ENCODE measurements around the gene NOL11. TPM values are rescaled to one million over a fixed set of nuclear protein-coding genes. Genes with fewer than 3 reads are reported as not detected.

NOL11 gene
- total and polyA plus RNA-seq, 2 experiments from 2014 or later: 30.3 to 37.2 TPM

GRCh38 chr17:67676305-67676704 is 41.4 kb upstream of the NOL11 start:
- Histone ChIP-seq H3K4me1 (ENCODE audit: insufficient read depth) (no peaks in the 10 kb centered on the region), H4K20me1 (ENCODE audit: insufficient read depth) (no peaks in the 10 kb centered on the region), H3K4me3 (no peak overlapping the region), H3K4me2 (ENCODE audit: unreplicated experiment) (no peak overlapping the region), H3K27ac (no peak overlapping the region), H3K9ac (no peak overlapping the region), H2AFZ (no peak overlapping the region), H3K36me3 (ENCODE audit: low read depth) (no peaks in the 10 kb centered on the region), H3K9me2 (ENCODE audit: insufficient read depth) (no peaks in the 10 kb centered on the region), H3K9me3 (ENCODE audit: low read depth) (no peaks in the 10 kb centered on the region), H3F3A (ENCODE audit: insufficient read depth) (no peaks in the 10 kb centered on the region), H3K27me3 (replicated peaks; ENCODE audit: insufficient read depth) (no peaks in the 10 kb centered on the region), H3K79me2 (ENCODE audit: insufficient read depth) (no peaks in the 10 kb centered on the region)
- no peak for TF ChIP-seq EZH2 (IDR thresholded peaks at IDR 0.05; ENCODE audit: insufficient read depth, poor library complexity, severe bottlenecking)
- TF ChIP-seq EZH2phosphoT487 (IDR thresholded peaks at IDR 0.05; ENCODE audit: insufficient read depth, low read depth): no peak
- no peak for DNase-seq
- in situ Hi-C loops (cut with MboI): no loop called here
- WGBS, 2 experiments (ENCODE audit: low coverage in 1 of 2, low lambda C conversion rate in 2 of 2, missing lambda C conversion rate in 2 of 2): 90 to 93% methylated on average over 4 of the region's 4 CpGs

GRCh38 chr17:67678414-67678813 is 39.3 kb upstream of the NOL11 start:
- no peak for DNase-seq
- in situ Hi-C loops (cut with MboI): no loop called here
- Histone ChIP-seq H3K36me3 (ENCODE audit: low read depth) (no peaks in the 10 kb centered on the region), H3K27ac (no peak overlapping the region), H3K9me2 (ENCODE audit: insufficient read depth) (no peaks in the 10 kb centered on the region), H3K4me3 (no peak overlapping the region), H3K4me2 (ENCODE audit: unreplicated experiment) (no peak overlapping the region), H3K79me2 (ENCODE audit: insufficient read depth) (no peaks in the 10 kb centered on the region), H3K9ac (no peak overlapping the region), H3F3A (ENCODE audit: insufficient read depth) (no peaks in the 10 kb centered on the region), H2AFZ (no peak overlapping the region), H3K9me3 (ENCODE audit: low read depth) (no peaks in the 10 kb centered on the region), H3K4me1 (ENCODE audit: insufficient read depth) (no peaks in the 10 kb centered on the region), H4K20me1 (ENCODE audit: insufficient read depth) (no peaks in the 10 kb centered on the region), H3K27me3 (replicated peaks; ENCODE audit: insufficient read depth) (no peaks in the 10 kb centered on the region)
- 79 to 83% methylated on average over 2 of the region's 2 CpGs for WGBS, 2 experiments (ENCODE audit: low coverage in 1 of 2, low lambda C conversion rate in 2 of 2, missing lambda C conversion rate in 2 of 2)
- TF ChIP-seq EZH2 (IDR thresholded peaks at IDR 0.05; ENCODE audit: insufficient read depth, poor library complexity, severe bottlenecking) (no peak), EZH2phosphoT487 (IDR thresholded peaks at IDR 0.05; ENCODE audit: insufficient read depth, low read depth) (no peak)

- Histone ChIP-seq H3K9me3 (ENCODE audit: low read depth) (no peaks in the 10 kb centered on the region), H3K4me3 (no peak overlapping the region), H3K4me1 (ENCODE audit: insufficient read depth) (no peaks in the 10 kb centered on the region), H2AFZ (no peak overlapping the region), H3K4me2 (ENCODE audit: unreplicated experiment) (no peak overlapping the region), H3K36me3 (ENCODE audit: low read depth) (no peaks in the 10 kb centered on the region), H3K9me2 (ENCODE audit: insufficient read depth) (no peaks in the 10 kb centered on the region), H4K20me1 (ENCODE audit: insufficient read depth) (no peaks in the 10 kb centered on the region), H3K27ac (no peak overlapping the region), H3F3A (ENCODE audit: insufficient read depth) (no peaks in the 10 kb centered on the region), H3K79me2 (ENCODE audit: insufficient read depth) (no peaks in the 10 kb centered on the region), H3K9ac (no peak overlapping the region), H3K27me3 (replicated peaks; ENCODE audit: insufficient read depth) (no peaks in the 10 kb centered on the region)
- WGBS, 2 experiments (ENCODE audit: low coverage in 1 of 2, low lambda C conversion rate in 2 of 2, missing lambda C conversion rate in 2 of 2): 83 to 84% methylated on average over 2 of the region's 2 CpGs
- no peak for DNase-seq
- in situ Hi-C loops (cut with MboI): no loop called here
- TF ChIP-seq EZH2 (IDR thresholded peaks at IDR 0.05; ENCODE audit: insufficient read depth, poor library complexity, severe bottlenecking): no peak
- TF ChIP-seq EZH2phosphoT487 (IDR thresholded peaks at IDR 0.05; ENCODE audit: insufficient read depth, low read depth): no peak
Measured at GRCh38 chr17:67679225-67679624, 38.5 kb upstream of the NOL11 start.

- Histone ChIP-seq H3K9me2 (ENCODE audit: insufficient read depth) (no peaks in the 10 kb centered on the region), H3K36me3 (ENCODE audit: low read depth) (no peaks in the 10 kb centered on the region), H2AFZ (no peak overlapping the region), H4K20me1 (ENCODE audit: insufficient read depth) (no peaks in the 10 kb centered on the region), H3K4me3 (no peak overlapping the region), H3K79me2 (ENCODE audit: insufficient read depth) (no peaks in the 10 kb centered on the region), H3K9ac (no peak overlapping the region), H3K4me2 (ENCODE audit: unreplicated experiment) (no peak overlapping the region), H3K4me1 (ENCODE audit: insufficient read depth) (no peaks in the 10 kb centered on the region), H3K9me3 (ENCODE audit: low read depth) (no peaks in the 10 kb centered on the region), H3K27ac (no peak overlapping the region), H3K27me3 (replicated peaks; ENCODE audit: insufficient read depth) (no peaks in the 10 kb centered on the region), H3F3A (ENCODE audit: insufficient read depth) (no peaks in the 10 kb centered on the region; the same call in 1 of the 2 replicates)
- WGBS, 2 experiments (ENCODE audit: low coverage in 1 of 2, low lambda C conversion rate in 2 of 2, missing lambda C conversion rate in 2 of 2): 97 to 98% methylated on average over 6 of the region's 6 CpGs
- TF ChIP-seq EZH2 (IDR thresholded peaks at IDR 0.05; ENCODE audit: insufficient read depth, poor library complexity, severe bottlenecking) (no peak), EZH2phosphoT487 (IDR thresholded peaks at IDR 0.05; ENCODE audit: insufficient read depth, low read depth) (no peak)
- in situ Hi-C loops (cut with MboI): loop anchor here (10.0 kb wide), 1 partner anchor 305 kb away; the partner anchor contains the start of gene PITPNC1
- no peak for DNase-seq
Measured at GRCh38 chr17:67679721-67680120, 38.0 kb upstream of the NOL11 start.
